ENCODE measurements around the gene VPS26C. TPM values are rescaled to one million over a fixed set of nuclear protein-coding genes. Genes with fewer than 3 reads are reported as not detected.

VPS26C gene
- total and polyA plus RNA-seq, 2 of the 13 experiments (the other 11 are each of a cell fraction or from before 2014, with no cell fraction given) = 30.3 to 39.7 TPM

DNA sequence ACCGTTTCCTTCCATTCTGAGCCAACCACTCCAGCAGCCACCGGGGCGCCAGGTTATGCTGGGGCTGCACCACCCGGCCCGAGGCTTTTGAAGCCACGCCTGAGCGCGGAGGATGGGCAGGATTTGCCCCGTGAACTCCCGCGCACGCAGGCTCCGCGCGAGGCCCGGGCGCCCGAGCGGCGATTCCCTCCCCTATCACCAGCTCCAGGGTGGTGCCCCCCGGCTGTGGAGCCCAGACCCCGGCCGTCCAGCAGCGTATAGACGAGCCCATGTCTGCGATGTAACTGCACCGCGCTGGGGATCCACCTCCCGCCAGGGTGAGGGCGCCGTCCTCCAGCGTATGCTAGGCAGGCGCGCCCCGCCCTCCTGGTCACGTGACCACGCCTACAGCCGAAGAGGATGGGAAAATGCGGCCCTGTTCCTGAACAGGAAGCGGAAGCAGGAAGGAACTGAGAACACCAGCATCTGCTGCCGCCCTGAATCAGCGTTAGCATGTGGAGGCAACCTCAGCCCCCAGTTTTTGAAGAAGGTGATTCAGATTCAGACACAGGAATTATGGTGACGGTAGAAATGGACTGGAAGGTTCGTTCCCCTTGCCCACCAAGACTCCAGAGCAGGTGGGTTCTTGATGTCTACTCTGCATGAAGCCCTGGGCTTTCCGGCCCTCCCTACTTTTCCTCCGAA lies 46.0 kb downstream of the VPS26C start (continued):
- TF ChIP-seq ZNF251 (CRISPR knock-in tag; IDR thresholded peaks at IDR 0.05) (no peak), NFYC (CRISPR knock-in tag; IDR thresholded peaks at IDR 0.05) (peak; percentile 55), ZIK1 (CRISPR knock-in tag; IDR thresholded peaks at IDR 0.05; ENCODE audit: borderline replicate concordance, low read depth) (peak; percentile 74), SUZ12 (IDR thresholded peaks at IDR 0.05; ENCODE audit: low read depth, low read length) (no peak), ZSCAN20 (CRISPR knock-in tag; IDR thresholded peaks at IDR 0.05; ENCODE audit: borderline replicate concordance) (no peak), DMAP1 (CRISPR knock-in tag; IDR thresholded peaks at IDR 0.05) (peak; percentile 81; the same call in 1 of the 2 replicates), ATF7 (IDR thresholded peaks at IDR 0.05) (no peak), ATF7 (CRISPR knock-in tag; IDR thresholded peaks at IDR 0.05) (peak; percentile 58; the same call in 1 of the 2 replicates), ZNF337 (CRISPR knock-in tag; IDR thresholded peaks at IDR 0.05; ENCODE audit: borderline replicate concordance, low read depth) (0 out of 2 replicates have a peak, but pooled peaks have one; percentile 40), MXI1 (IDR thresholded peaks at IDR 0.05; ENCODE audit: borderline replicate concordance, low read depth, low read length) (peak; percentile 84; the same call in 1 of the 3 replicates), ZBTB7A (CRISPR knock-in tag; IDR thresholded peaks at IDR 0.05) (no peak), JUN (CRISPR knock-in tag; IDR thresholded peaks at IDR 0.05) (peak; percentile 48; the same call in 1 of the 2 replicates), AKAP8 (CRISPR knock-in tag; IDR thresholded peaks at IDR 0.05) (0 out of 2 replicates have a peak, but pooled peaks have one; percentile 62), U2AF1 (optimal IDR thresholded peaks at IDR 0.05; ENCODE audit: low read depth, low read length) (no peak), ISL2 (CRISPR knock-in tag; IDR thresholded peaks at IDR 0.05) (0 out of 2 replicates have a peak, but pooled peaks have one; percentile 39), SYNCRIP (IDR thresholded peaks at IDR 0.05; ENCODE audit: insufficient read depth, low read depth, low read length) (no peak), IKZF4 (CRISPR knock-in tag; IDR thresholded peaks at IDR 0.05; ENCODE audit: borderline replicate concordance, low read depth, not compliant biosample characterization) (peak; percentile 88), SP2 (CRISPR knock-in tag; IDR thresholded peaks at IDR 0.05) (peak; percentile 56), ZNF496 (CRISPR knock-in tag; IDR thresholded peaks at IDR 0.05; ENCODE audit: insufficient replicate concordance) (no peak), NFE2L2 (IDR thresholded peaks at IDR 0.05; ENCODE audit: low read length) (no peak), KLF12 (CRISPR knock-in tag; IDR thresholded peaks at IDR 0.05; ENCODE audit: borderline replicate concordance) (peak; percentile 97), ZNF430 (CRISPR knock-in tag; IDR thresholded peaks at IDR 0.05) (peak; percentile 76), RORA (CRISPR knock-in tag; IDR thresholded peaks at IDR 0.05) (no peak), STAT5B (CRISPR knock-in tag; IDR thresholded peaks at IDR 0.05) (peak; percentile 59; the same call in 1 of the 2 replicates), ZFYVE20 (CRISPR knock-in tag; IDR thresholded peaks at IDR 0.05; ENCODE audit: borderline replicate concordance, low read depth) (no peak), AGO2 (optimal IDR thresholded peaks at IDR 0.05; ENCODE audit: low read depth, low read length) (peak; percentile 95), NR2C2 (CRISPR knock-in tag; IDR thresholded peaks at IDR 0.05; ENCODE audit: borderline replicate concordance) (peak; percentile 73), ZNF83 (CRISPR knock-in tag; IDR thresholded peaks at IDR 0.05; ENCODE audit: borderline replicate concordance) (no peak), YY1 (IDR thresholded peaks at IDR 0.05; ENCODE audit: insufficient read depth, insufficient replicate concordance, low read depth, low read length) (peak; percentile 68), TBL1XR1 (IDR thresholded peaks at IDR 0.05; ENCODE audit: borderline replicate concordance, low read length, partially characterized antibody) (peak; percentile 42), MLLT10 (CRISPR knock-in tag; IDR thresholded peaks at IDR 0.05) (no peak)
- TF ChIP-seq, protein P1, sequence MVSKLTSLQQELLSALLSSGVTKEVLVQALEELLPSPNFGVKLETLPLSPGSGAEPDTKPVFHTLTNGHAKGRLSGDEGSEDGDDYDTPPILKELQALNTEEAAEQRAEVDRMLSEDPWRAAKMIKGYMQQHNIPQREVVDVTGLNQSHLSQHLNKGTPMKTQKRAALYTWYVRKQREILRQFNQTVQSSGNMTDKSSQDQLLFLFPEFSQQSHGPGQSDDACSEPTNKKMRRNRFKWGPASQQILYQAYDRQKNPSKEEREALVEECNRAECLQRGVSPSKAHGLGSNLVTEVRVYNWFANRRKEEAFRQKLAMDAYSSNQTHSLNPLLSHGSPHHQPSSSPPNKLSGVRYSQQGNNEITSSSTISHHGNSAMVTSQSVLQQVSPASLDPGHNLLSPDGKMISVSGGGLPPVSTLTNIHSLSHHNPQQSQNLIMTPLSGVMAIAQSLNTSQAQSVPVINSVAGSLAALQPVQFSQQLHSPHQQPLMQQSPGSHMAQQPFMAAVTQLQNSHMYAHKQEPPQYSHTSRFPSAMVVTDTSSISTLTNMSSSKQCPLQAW (CRISPR knock-in tag; IDR thresholded peaks at IDR 0.05) = peak; percentile 54; the same call in 1 of the 2 replicates

All from HepG2 (cell line).